Measurements from ENCODE around the gene ZBTB7B. TPM values are rescaled to one million over a fixed set of nuclear protein-coding genes. Genes with fewer than 3 reads are reported as not detected.

Gene ZBTB7B
- total and polyA plus RNA-seq, 9 of the 15 experiments (the other 6 are each of a cell fraction or from before 2014, with no cell fraction given) = 0.04 to 46.5 (median 15.2) TPM

DNA sequence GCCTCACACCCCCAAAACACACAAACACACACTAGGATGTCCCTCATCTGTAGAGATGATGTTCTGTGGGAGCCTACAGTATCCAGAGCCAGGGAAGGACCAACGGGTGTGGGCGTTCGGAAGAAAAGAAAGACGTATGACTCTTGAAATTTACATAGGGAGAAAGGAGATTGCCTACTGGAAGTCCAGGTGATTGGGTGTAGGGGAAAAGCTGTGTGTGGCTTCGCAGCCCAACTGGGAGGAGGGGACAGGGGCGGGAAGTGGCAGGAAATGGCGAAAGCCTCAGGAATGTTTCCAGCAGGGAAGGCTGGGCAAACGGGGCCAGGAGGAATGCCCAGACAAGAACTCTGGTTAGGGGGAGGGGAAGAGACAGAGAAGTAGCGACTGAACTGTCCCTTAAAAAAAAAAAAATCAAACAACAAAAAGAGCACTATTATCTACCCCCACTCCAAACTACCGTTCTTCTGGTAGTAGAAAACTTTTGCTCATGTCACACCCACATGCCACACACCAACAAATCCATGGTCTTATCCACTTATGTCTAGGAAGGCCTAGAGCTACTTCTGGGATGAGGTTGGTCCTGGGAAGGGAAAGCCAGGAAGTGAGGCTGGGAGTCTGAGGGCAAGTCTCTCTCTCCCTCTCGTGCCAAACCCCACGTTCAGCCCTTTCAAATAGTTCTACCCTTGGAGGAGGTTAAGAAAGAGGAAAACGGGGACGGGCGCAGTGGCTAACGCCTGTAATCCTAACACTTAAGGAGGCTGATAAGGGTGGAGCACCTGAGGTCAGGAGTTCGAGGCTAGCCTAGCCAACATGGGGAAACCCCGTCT, 29.9 kb upstream of the ZBTB7B start (continued):
- TF ChIP-seq CUX1 (CRISPR knock-in tag; IDR thresholded peaks at IDR 0.05) (0 out of 2 replicates have a peak, but pooled peaks have one; percentile 47), ZNF740 (CRISPR knock-in tag; IDR thresholded peaks at IDR 0.05) (no peak), ZNF740 (tag; IDR thresholded peaks at IDR 0.05) (0 out of 4 replicates have a peak, but pooled peaks of 1 of the 2 experiments have one; percentile 18), BACH1 (tag; IDR thresholded peaks at IDR 0.05) (peak; percentile 12; the same call in 1 of the 2 replicates), VEZF1 (CRISPR knock-in tag; IDR thresholded peaks at IDR 0.05) (no peak), CTBP1 (IDR thresholded peaks at IDR 0.05; ENCODE audit: borderline replicate concordance) (peak; percentile 31; the same call in 1 of the 2 replicates), CHD4 (IDR thresholded peaks at IDR 0.05; ENCODE audit: insufficient read depth, insufficient replicate concordance, low read depth, low read length, poor library complexity, severe bottlenecking) (no peak), ZNF589 (CRISPR knock-in tag; IDR thresholded peaks at IDR 0.05; ENCODE audit: low read depth) (0 out of 2 replicates have a peak, but pooled peaks have one; percentile 36), FOXA1 (IDR thresholded peaks at IDR 0.05; ENCODE audit: borderline replicate concordance) (no peak), SMARCC2 (IDR thresholded peaks at IDR 0.05; ENCODE audit: low read depth) (0 out of 2 replicates have a peak, but pooled peaks have one; percentile 21), ZNF384 (IDR thresholded peaks at IDR 0.05; ENCODE audit: low read depth, low read length) (0 out of 2 replicates have a peak, but pooled peaks have one; percentile 8), FOS (IDR thresholded peaks at IDR 0.05; ENCODE audit: extremely low read depth, insufficient read length) (no peak)
- TF ChIP-seq, protein P1, sequence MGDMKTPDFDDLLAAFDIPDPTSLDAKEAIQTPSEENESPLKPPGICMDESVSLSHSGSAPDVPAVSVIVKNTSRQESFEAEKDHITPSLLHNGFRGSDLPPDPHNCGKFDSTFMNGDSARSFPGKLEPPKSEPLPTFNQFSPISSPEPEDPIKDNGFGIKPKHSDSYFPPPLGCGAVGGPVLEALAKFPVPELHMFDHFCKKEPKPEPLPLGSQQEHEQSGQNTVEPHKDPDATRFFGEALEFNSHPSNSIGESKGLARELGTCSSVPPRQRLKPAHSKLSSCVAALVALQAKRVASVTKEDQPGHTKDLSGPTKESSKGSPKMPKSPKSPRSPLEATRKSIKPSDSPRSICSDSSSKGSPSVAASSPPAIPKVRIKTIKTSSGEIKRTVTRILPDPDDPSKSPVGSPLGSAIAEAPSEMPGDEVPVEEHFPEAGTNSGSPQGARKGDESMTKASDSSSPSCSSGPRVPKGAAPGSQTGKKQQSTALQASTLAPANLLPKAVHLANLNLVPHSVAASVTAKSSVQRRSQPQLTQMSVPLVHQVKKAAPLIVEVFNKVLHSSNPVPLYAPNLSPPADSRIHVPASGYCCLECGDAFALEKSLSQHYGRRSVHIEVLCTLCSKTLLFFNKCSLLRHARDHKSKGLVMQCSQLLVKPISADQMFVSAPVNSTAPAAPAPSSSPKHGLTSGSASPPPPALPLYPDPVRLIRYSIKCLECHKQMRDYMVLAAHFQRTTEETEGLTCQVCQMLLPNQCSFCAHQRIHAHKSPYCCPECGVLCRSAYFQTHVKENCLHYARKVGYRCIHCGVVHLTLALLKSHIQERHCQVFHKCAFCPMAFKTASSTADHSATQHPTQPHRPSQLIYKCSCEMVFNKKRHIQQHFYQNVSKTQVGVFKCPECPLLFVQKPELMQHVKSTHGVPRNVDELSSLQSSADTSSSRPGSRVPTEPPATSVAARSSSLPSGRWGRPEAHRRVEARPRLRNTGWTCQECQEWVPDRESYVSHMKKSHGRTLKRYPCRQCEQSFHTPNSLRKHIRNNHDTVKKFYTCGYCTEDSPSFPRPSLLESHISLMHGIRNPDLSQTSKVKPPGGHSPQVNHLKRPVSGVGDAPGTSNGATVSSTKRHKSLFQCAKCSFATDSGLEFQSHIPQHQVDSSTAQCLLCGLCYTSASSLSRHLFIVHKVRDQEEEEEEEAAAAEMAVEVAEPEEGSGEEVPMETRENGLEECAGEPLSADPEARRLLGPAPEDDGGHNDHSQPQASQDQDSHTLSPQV (IDR thresholded peaks at IDR 0.05) = peak; percentile 74

Data from K562 (cell line).